GM12872 (cell line): ENCODE data around the gene POU2AF1.

Experiments used
- TF ChIP-seq, protein P1 (sequence below): IDR thresholded peaks from 3 replicates; pipeline ENCODE4 v1.5.1; 2011; ENCODE audit warnings: low read depth, mild to moderate bottlenecking, low read length, moderate library complexity; ENCODE audit not compliant: insufficient read depth

Gene POU2AF1

DNA sequence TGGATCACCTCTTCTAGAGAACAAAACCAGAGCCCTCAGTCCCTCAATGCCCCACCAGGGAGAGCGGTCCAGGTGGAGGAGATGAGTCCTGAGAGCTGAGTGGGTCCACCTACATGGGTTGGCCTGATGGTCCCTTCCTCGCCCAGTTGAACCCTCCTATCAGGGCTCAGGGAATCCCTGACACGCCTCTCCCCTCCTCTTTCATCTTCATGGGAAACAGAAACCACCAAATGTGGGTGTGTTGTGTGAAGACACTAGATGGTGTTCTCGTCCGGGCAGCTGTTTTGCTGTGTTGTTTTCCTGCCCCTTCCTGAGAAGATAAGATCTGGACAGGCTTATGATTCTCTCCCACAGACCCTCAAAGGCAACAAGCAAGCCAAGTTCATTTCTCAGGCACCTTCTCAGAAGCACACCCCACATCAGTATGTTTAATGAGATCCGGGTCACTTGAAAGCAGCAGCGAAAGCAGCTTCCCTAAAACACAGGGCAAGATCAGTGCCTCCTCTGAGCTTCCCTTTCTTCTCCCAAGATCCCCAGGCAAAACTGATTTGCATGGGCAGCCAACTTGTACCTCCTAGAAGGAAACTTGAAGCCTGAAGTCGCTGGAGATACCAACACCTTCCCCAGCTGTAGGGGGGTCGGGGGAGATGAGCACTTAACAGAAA, 35.3 kb upstream of the POU2AF1 start:
- TF ChIP-seq, protein P1, sequence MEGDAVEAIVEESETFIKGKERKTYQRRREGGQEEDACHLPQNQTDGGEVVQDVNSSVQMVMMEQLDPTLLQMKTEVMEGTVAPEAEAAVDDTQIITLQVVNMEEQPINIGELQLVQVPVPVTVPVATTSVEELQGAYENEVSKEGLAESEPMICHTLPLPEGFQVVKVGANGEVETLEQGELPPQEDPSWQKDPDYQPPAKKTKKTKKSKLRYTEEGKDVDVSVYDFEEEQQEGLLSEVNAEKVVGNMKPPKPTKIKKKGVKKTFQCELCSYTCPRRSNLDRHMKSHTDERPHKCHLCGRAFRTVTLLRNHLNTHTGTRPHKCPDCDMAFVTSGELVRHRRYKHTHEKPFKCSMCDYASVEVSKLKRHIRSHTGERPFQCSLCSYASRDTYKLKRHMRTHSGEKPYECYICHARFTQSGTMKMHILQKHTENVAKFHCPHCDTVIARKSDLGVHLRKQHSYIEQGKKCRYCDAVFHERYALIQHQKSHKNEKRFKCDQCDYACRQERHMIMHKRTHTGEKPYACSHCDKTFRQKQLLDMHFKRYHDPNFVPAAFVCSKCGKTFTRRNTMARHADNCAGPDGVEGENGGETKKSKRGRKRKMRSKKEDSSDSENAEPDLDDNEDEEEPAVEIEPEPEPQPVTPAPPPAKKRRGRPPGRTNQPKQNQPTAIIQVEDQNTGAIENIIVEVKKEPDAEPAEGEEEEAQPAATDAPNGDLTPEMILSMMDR, result no peak

GRCh38 chr11:111413849-111414248, 34.8 kb upstream of the POU2AF1 start:
- TF ChIP-seq, protein P1, result no peak

DNA sequence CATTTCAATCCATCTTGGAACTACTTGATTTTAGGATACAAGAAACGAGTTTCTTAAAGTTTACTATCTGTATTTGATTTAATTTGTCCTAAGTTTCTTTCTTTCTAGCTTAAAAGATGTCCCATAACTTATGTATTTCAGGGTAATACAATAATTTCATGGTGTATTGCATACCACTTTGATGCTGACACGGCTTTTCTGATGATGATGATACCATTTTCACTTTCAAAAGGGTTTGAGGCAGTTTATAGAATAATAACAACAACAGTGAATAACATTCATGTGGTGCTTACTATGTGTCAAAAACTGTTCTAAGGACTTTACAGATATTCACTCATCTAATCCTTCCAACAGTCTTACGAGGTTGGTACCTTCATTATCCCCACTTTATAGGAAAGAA, 33.2 kb upstream of the POU2AF1 start:
- TF ChIP-seq, protein P1, result no peak

GRCh38 chr11:111411456-111411855, 32.4 kb upstream of the POU2AF1 start:
- TF ChIP-seq, protein P1, result no peak

DNA sequence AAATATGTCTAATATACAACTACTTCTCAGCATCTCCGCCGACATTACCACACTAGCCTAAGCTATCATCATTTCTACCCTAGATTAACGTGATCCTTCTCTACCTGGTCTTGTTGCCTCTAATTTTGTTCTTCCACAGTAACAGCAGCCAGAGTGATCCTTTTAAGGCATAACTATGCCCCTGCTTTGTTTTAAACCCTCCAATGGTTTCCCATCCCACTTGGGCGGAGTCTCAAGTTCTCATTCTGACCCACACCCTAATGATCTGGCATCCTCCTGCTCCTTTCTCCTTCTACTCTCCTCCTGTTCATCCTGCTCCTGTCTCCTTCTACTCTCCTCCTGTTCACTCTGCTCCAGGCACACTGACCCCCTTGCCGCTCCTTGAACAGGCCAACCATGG, 31.9 kb upstream of the POU2AF1 start:
- TF ChIP-seq, protein P1, result no peak

DNA sequence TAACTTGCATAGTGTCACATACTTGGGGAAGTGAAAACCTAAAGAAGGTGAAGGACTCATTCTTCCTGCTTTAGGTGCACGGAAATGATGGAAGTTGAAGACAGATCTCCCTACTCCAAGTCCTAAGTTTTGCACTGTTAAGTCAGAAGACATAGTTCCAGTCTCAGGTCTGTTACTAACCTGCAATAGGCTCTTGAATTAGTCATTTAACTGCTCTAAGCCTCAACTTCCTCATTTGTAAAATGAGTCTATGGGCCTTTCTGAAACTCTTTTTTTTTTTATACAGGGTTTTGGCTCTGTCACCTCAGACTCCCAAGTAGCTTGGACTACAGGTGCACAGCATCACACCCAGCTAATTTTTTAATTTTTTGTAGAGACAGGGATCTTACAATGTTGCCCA, 30.8 kb upstream of the POU2AF1 start:
- TF ChIP-seq, protein P1, result no peak

DNA sequence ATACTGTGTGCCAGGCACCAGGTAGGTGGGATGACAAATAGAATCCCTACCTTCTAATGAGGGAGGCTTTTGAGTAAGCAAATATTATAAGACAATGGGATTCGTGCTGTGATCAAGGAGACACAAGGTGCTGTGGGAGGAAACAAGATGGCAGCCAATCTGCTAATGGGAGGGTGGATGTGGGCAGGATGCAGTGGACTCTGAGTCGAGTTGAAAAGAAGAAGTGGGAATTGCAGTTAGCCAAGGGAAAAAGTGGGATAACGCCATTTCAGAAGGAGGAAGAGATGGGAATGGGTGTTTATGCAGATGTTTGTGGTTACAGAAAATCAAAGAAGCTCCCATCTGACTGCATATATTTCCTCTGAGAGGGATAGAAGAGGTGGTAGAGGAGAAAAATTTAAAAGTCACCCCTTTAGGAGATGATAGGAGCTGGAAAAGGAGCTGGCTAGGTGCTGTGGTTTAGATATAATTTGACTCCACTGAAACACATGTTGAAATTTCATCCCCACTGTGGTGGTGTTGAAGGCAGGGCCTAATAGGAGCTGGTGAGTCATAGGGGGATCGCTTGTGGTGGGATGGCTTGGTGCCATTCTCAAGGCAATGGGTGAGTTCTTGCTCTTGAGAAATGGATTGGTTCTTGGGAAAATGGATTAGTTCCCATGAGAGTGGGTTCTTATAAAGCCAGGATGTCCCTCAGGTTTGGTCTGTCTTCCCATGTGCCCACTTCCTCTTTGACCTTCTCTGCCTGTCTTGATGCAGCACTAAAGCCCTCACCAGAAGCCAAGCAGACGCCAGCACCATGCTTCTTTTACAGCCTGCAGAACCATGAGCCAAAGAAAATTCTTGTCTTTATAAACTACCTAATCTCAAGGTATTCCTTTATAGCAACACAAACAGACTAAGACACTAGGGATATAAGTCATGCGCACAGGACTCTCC, 30.0 kb upstream of the POU2AF1 start:
- TF ChIP-seq, protein P1, result no peak
